AG04450 (cell line): Measurements from ENCODE around the gene CYP1A2. TPM values are rescaled to one million over a fixed set of nuclear protein-coding genes. Genes with fewer than 3 reads are reported as not detected.

Experiments used
- CTCF ChIA-PET: fragments of 300-600, 350-600 bp; formaldehyde crosslinking; extraction: SDS; loops from one replicate; lab custom pipeline; 2022; ENCODE audit warnings: antibody characterized with exemption, inconsistent platforms; lab: Charles Lee
- POLR2A ChIA-PET: fragments of 350-600 bp; formaldehyde crosslinking; extraction: SDS; loops from one replicate; lab custom pipeline; 2021; ENCODE audit warnings: antibody characterized with exemption, inconsistent platforms; lab: Yijun Ruan, JAX
- DNase-seq: peaks from one replicate; pipeline ENCODE4 v3.0.0-alpha.2; 2011; ENCODE audit warnings: low read depth, low spot score
- H3K27ac ChIP-seq: one replicate; pipeline ENCODE4 v1.5.1; 2012; ENCODE audit warnings: low read depth, low read length, control low read depth
- H3K27me3 ChIP-seq: one replicate; pipeline ENCODE4 v1.6.0; 2012; ENCODE audit warnings: low read length; ENCODE audit not compliant: control insufficient read depth, insufficient read depth
- H3K4me3 ChIP-seq: 2 replicates; pipeline ENCODE4 v1.5.1; 2011; ENCODE audit warnings: mild to moderate bottlenecking, low read depth, low read length, control low read depth
- H3K9me3 ChIP-seq: 2 replicates; pipeline ENCODE4 v1.5.1; 2012; ENCODE audit warnings: low read length; ENCODE audit not compliant: control insufficient read depth, insufficient read depth
- CTCF ChIP-seq: IDR thresholded peaks from 2 replicates; pipeline ENCODE4 v1.5.1; 2011; ENCODE audit warnings: low read depth, low read length, control low read depth, inconsistent platforms
- polyA plus RNA-seq: library from polyadenylated mRNA; depleted of rRNA; stranded (reverse); fragments of >200 nt; gene quantifications from 2 replicates; pipeline ENCODE4 v1.2.3, GENCODE V29; 2011

The CYP1A2 gene
- polyA plus RNA-seq, 1 experiment, result not detected

GRCh38 chr15:74752531-74752930 lies 3.9 kb downstream of the CYP1A2 start:
- DNase-seq, result no peak
- no peak overlapping the region for H3K4me3 ChIP-seq
- no peaks in the 10 kb centered on the region; the same call in 1 of the 2 replicates for H3K9me3 ChIP-seq
- TF ChIP-seq CTCF, result no peak
- H3K27ac ChIP-seq, result no peak overlapping the region
- ChIA-PET POLR2A (no interaction called here), CTCF (interaction anchor here (0.8 to 1.0 kb wide), 2 partner anchors 118 to 121 kb away, joined by 4 read pairs; no protein-coding TSS in a partner anchor)
- peaks cover 38% of the 10 kb centered on the region for H3K27me3 ChIP-seq

- H3K4me3 ChIP-seq, result no peak overlapping the region
- H3K27me3 ChIP-seq, result peaks cover 38% of the 10 kb centered on the region
- no peak overlapping the region for H3K27ac ChIP-seq
- TF ChIP-seq CTCF, result no peak
- no peaks in the 10 kb centered on the region; the same call in 1 of the 2 replicates for H3K9me3 ChIP-seq
- DNase-seq, result no peak
- POLR2A ChIA-PET, result no interaction called here
- CTCF ChIA-PET, result interaction anchor here (1.0 to 2.3 kb wide), 2 partner anchors 17 to 119 kb away, joined by 3 to 7 read pairs; no protein-coding TSS in a partner anchor
These were observed 6.1 kb downstream of the CYP1A2 start for GRCh38 chr15:74754593-74755215.

GRCh38 chr15:74758736-74759135 lies 10.1 kb downstream of the CYP1A2 start:
- ChIA-PET CTCF (interaction anchor here (1.3 to 4.0 kb wide), 2 partner anchors 11 to 124 kb away, joined by 5 to 42 read pairs; no protein-coding TSS in a partner anchor), POLR2A (no interaction called here)
- no peak for DNase-seq
- H3K9me3 ChIP-seq, result no peaks in the 10 kb centered on the region; the same call in 1 of the 2 replicates
- no peak overlapping the region for H3K27ac ChIP-seq
- H3K4me3 ChIP-seq, result no peak overlapping the region
- TF ChIP-seq CTCF, result no peak
- peaks cover 25% of the 10 kb centered on the region for H3K27me3 ChIP-seq

- Histone ChIP-seq H3K4me3 (no peak overlapping the region), H3K9me3 (no peaks in the 10 kb centered on the region), H3K27me3 (peaks cover 17% of the 10 kb centered on the region), H3K27ac (no peak overlapping the region)
- CTCF ChIA-PET, result interaction anchor here (0.6 to 2.8 kb wide), 4 partner anchors 9 to 130 kb away, joined by 3 to 12 read pairs (median 6); no protein-coding TSS in a partner anchor
- DNase-seq, result no peak
- POLR2A ChIA-PET, result interaction anchor here (0.7 kb wide), 1 partner anchor 355 kb away, joined by 3 read pairs; no protein-coding TSS in a partner anchor
- TF ChIP-seq CTCF, result no peak
These were observed 14.1 kb downstream of the CYP1A2 start for GRCh38 chr15:74762791-74763150.

- no peak for DNase-seq
- no peak for TF ChIP-seq CTCF
- H3K9me3 ChIP-seq, result no peaks in the 10 kb centered on the region
- CTCF ChIA-PET, result interaction anchor here (1.7 to 2.8 kb wide), 2 partner anchors 129 to 131 kb away, joined by 8 to 12 read pairs; no protein-coding TSS in a partner anchor
- POLR2A ChIA-PET, result interaction anchor here (0.7 kb wide), 1 partner anchor 355 kb away, joined by 3 read pairs; no protein-coding TSS in a partner anchor
- H3K27ac ChIP-seq, result no peak overlapping the region
- H3K4me3 ChIP-seq, result no peak overlapping the region
- H3K27me3 ChIP-seq, result peaks cover 17% of the 10 kb centered on the region
These were observed 14.8 kb downstream of the CYP1A2 start for GRCh38 chr15:74763416-74763815.
